ENCODE results near the gene GRIN2D.

The GRIN2D gene

DNA sequence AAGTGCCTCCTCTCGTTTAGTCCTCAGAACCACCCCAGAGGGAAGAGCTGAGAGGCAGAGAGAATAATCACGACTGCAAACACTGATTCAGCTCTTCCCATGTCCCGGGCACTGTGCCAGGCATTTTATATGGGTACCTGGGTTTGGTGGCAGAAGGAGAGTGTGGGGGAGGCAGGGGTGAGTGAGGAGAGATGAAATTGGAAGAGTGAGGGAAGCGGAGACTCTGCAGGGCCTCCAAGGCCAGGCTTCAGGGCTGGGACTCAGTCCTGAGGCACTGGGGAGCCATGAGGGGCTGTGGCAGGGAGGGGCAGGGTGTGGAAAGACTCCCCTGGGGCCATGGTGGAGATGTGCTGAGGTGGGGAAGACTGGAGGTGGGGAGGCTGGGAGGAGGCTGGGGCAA, 20.6 kb upstream of the GRIN2D start:
- TF ChIP-seq, protein P1, sequence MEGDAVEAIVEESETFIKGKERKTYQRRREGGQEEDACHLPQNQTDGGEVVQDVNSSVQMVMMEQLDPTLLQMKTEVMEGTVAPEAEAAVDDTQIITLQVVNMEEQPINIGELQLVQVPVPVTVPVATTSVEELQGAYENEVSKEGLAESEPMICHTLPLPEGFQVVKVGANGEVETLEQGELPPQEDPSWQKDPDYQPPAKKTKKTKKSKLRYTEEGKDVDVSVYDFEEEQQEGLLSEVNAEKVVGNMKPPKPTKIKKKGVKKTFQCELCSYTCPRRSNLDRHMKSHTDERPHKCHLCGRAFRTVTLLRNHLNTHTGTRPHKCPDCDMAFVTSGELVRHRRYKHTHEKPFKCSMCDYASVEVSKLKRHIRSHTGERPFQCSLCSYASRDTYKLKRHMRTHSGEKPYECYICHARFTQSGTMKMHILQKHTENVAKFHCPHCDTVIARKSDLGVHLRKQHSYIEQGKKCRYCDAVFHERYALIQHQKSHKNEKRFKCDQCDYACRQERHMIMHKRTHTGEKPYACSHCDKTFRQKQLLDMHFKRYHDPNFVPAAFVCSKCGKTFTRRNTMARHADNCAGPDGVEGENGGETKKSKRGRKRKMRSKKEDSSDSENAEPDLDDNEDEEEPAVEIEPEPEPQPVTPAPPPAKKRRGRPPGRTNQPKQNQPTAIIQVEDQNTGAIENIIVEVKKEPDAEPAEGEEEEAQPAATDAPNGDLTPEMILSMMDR (IDR thresholded peaks at IDR 0.05): no peak

DNA sequence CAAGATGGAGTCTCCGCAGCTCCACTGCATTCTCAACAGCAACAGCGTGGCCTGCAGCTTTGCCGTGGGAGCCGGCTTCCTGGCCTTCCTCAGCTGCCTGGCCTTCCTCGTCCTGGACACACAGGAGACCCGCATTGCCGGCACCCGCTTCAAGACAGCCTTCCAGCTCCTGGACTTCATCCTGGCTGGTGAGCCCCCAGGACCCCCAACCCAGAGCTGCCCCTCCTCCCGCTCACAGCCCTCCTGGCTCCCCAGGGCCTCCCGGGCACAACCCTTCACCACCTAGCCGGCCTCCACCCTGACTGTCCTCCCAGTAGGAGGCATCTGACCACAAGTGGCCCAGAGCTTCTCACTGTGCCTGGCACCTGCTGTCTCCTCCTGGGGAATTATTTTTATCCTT, 19.9 kb upstream of the GRIN2D start:
- TF ChIP-seq, protein P1 (IDR thresholded peaks at IDR 0.05): no peak

DNA sequence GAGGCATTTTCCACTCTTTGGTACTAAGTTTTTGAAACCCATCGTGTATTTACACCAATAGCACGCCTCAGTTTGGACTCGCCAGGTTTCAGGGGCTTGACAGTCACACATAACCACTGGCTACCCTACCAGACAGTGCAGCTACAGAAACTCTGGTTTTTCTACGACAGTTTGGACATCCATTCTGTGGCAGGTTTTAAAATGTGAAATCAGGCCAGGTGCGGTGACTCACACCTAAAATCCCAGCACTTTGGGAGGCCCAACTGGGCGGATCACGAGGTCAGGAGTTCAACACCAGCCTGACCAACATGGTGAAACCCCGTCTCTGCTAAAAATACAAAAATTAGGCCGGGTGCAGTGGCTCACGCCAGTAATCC, 15.3 kb upstream of the GRIN2D start:
- TF ChIP-seq, protein P1 (IDR thresholded peaks at IDR 0.05): no peak

DNA sequence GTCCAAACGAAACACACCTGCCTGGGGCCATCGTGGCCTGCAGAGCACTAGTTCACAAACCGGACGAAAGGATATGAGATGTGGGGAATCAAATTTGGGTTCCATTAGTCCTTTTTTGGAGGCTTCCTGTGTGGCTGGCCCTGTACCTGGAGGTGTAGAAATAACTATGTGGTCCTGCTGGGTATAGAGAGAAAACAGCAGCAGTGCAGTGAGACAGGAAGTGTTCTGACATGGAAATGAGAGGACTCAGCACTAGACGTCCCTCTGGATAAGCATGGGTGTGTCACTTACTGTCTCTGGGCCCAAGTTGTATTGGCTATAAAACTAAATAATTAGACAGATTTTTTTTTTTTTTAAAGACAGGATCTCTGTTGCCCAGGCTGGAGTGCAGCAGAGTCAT, 14.4 kb upstream of the GRIN2D start:
- TF ChIP-seq, protein P1 (IDR thresholded peaks at IDR 0.05): no peak

DNA sequence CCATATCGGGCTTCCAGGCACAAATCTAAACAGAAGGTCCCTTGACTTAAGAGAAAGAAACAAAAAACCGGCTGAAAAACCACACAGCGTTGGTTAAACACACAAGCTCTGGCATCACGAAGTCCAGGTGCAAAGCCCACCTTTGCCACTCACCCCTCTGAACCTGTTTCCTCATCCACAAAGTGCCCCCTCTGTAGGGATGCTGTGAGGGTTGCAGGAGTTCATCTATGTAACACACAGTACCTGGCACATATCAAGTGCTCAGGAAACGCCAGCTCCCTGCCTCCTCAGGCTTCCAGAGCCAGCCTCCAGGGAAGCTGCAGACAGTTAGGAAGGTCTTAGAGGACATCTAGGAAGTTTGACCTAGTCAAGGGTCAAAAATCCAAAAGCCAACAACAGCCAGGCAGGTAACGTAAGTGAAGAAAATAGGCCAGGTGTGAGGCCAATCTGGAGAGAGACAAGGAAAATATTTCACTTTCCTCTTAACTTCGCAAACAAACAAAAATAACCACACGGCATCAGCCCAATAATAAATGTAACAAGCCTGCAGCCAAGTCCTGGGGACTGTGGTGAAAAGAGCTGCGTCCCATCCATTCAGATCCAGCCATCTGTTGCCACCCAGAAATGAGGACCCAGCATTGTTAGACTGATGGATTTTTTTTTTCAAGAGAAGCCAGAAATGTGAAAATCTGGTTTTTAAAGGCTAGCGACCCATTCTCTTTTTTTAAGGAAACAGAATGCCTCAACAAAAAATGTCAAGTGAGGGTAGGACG, 12.1 kb upstream of the GRIN2D start:
- TF ChIP-seq, protein P1 (IDR thresholded peaks at IDR 0.05): no peak

DNA sequence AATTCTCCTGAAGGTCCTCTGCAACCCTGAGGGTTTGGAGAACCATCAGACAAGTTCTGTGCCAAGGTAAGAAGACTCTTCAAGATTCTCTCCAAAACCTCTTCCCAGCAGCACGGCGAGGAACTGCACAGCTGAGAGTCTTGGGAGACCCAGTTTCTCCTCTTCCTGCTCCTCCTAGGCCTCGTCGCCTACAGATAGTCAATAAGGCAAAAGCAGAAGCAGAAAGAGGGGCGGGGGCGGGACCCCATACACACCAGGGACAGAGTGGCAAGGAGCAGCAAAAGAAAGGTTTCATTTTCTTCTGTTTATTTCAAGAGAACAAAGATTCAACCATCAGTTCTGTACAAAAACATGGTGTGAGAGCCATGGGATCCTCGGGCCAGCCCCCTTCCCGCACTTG, 11.2 kb upstream of the GRIN2D start:
- TF ChIP-seq, protein P1 (IDR thresholded peaks at IDR 0.05): no peak

DNA sequence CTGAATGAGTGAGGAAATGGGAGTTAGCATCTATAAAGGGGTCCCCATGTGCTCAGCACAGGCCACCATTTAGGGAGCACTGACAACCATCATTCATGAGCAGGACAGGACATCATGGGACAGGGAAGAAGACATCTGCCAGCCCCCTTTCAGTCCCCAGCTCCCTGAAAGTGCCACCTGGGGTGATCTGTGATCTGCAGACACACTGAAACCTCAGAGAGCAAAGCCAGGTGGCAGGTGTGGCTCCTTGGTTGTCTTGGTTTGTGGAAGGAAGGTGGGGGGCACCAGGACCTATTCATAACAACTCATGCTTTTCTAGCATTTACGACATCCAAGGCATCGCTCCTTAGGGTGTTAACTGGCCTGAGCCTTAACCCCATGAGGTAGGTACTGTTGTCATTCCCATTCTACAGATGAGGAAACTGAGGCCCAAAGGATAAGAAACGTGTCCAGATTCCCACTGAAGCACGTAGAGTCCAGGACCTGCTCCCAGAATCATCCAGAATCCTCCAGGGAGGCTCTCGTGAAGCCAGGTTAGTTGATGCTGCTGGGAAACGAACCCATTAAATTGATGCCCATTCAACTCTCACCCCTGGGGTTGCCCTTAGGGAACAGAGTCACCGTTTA, 7.9 kb upstream of the GRIN2D start:
- TF ChIP-seq, protein P1 (IDR thresholded peaks at IDR 0.05): no peak
